NOMO-1 treated with DMSO at 0.1 percent for 48 hours (cell line): ENCODE measurements around the gene HBA1.
"Not testable (repeated sequence)": the region's sequence is repeated elsewhere in the genome, so short reads cannot be mapped to it uniquely, and the experiment has no call there.

Experiments
- DNase-seq: peaks from one replicate; lab custom pipeline; 2025; ENCODE audit not compliant: unreplicated experiment; lab: John Stamatoyannopoulos, UW

HBA1 gene

DNA sequence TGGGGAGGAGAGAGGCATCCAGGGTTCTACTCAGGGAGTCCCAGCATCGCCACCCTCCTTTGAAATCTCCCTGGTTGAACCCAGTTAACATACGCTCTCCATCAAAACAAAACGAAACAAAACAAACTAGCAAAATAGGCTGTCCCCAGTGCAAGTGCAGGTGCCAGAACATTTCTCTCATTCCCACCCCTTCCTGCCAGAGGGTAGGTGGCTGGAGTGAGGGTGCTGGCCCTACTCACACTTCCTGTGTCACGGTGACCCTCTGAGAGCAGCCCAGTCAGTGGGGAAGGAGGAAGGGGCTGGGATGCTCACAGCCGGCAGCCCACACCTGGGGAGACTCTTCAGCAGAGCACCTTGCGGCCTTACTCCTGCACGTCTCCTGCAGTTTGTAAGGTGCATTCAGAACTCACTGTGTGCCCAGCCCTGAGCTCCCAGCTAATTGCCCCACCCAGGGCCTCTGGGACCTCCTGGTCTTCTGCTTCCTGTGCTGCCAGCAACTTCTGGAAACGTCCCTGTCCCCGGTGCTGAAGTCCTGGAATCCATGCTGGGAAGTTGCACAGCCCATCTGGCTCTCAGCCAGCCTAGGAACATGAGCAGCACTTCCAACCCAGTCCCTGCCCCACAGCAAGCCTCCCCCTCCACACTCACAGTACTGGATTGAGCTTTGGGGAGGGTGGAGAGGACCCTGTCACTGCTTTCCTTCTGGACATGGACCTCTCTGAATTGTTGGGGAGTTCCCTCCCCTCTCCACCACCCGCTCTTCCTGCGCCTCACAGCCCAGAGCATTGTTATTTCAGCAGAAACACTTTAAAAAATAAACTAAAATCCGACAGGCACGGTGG, 2.3 kb upstream of the HBA1 start:
- not testable (repeated sequence) for DNase-seq

DNA sequence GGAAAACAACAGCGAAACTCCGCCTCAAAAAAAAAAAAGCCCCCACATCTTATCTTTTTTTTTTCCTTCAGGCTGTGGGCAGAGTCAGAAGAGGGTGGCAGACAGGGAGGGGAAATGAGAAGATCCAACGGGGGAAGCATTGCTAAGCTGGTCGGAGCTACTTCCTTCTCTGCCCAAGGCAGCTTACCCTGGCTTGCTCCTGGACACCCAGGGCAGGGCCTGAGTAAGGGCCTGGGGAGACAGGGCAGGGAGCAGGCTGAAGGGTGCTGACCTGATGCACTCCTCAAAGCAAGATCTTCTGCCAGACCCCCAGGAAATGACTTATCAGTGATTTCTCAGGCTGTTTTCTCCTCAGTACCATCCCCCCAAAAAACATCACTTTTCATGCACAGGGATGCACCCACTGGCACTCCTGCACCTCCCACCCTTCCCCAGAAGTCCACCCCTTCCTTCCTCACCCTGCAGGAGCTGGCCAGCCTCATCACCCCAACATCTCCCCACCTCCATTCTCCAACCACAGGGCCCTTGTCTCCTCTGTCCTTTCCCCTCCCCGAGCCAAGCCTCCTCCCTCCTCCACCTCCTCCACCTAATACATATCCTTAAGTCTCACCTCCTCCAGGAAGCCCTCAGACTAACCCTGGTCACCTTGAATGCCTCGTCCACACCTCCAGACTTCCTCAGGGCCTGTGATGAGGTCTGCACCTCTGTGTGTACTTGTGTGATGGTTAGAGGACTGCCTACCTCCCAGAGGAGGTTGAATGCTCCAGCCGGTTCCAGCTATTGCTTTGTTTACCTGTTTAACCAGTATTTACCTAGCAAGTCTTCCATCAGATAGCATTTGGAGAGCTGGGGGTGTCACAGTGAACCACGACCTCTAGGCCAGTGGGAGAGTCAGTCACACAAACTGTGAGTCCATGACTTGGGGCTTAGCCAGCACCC, 1.2 kb upstream of the HBA1 start:
- no peak for DNase-seq

DNA sequence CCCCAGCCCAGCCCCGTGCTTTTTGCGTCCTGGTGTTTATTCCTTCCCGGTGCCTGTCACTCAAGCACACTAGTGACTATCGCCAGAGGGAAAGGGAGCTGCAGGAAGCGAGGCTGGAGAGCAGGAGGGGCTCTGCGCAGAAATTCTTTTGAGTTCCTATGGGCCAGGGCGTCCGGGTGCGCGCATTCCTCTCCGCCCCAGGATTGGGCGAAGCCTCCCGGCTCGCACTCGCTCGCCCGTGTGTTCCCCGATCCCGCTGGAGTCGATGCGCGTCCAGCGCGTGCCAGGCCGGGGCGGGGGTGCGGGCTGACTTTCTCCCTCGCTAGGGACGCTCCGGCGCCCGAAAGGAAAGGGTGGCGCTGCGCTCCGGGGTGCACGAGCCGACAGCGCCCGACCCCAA, 474 bp upstream of the HBA1 start:
- DNase-seq, result not testable (repeated sequence)

DNA sequence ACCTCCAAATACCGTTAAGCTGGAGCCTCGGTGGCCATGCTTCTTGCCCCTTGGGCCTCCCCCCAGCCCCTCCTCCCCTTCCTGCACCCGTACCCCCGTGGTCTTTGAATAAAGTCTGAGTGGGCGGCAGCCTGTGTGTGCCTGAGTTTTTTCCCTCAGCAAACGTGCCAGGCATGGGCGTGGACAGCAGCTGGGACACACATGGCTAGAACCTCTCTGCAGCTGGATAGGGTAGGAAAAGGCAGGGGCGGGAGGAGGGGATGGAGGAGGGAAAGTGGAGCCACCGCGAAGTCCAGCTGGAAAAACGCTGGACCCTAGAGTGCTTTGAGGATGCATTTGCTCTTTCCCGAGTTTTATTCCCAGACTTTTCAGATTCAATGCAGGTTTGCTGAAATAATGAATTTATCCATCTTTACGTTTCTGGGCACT, 928 bp downstream of the HBA1 start:
- peak; percentile 99 for DNase-seq

DNA sequence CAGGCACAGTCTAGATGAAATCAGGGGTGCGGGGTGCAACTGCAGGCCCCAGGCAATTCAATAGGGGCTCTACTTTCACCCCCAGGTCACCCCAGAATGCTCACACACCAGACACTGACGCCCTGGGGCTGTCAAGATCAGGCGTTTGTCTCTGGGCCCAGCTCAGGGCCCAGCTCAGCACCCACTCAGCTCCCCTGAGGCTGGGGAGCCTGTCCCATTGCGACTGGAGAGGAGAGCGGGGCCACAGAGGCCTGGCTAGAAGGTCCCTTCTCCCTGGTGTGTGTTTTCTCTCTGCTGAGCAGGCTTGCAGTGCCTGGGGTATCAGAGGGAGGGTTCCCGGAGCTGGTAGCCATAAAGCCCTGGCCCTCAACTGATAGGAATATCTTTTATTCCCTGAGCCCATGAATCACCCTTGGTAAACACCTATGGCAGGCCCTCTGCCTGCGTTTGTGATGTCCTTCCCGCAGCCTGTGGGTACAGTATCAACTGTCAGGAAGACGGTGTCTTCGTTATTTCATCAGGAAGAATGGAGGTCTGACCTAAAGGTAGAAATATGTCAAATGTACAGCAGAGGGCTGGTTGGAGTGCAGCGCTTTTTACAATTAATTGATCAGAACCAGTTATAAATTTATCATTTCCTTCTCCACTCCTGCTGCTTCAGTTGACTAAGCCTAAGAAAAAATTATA, 1.6 kb downstream of the HBA1 start:
- no peak for DNase-seq

DNA sequence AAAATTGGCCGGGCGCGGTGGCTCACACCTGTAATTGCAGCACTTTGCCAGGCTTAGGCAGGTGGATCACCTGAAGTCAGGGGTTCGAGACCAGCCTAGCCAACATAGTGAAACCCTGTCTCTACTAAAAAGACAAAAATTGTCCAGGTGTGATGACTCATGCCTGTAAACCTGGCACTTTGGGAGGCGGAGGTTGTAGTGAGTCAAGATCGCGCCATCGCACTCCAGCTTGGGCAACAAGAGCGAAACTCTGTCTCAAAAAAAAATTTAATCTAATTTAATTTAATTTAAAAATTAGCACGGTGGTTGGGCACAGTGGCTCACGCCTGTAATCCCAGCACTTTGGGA, 2.2 kb downstream of the HBA1 start:
- no peak for DNase-seq

DNA sequence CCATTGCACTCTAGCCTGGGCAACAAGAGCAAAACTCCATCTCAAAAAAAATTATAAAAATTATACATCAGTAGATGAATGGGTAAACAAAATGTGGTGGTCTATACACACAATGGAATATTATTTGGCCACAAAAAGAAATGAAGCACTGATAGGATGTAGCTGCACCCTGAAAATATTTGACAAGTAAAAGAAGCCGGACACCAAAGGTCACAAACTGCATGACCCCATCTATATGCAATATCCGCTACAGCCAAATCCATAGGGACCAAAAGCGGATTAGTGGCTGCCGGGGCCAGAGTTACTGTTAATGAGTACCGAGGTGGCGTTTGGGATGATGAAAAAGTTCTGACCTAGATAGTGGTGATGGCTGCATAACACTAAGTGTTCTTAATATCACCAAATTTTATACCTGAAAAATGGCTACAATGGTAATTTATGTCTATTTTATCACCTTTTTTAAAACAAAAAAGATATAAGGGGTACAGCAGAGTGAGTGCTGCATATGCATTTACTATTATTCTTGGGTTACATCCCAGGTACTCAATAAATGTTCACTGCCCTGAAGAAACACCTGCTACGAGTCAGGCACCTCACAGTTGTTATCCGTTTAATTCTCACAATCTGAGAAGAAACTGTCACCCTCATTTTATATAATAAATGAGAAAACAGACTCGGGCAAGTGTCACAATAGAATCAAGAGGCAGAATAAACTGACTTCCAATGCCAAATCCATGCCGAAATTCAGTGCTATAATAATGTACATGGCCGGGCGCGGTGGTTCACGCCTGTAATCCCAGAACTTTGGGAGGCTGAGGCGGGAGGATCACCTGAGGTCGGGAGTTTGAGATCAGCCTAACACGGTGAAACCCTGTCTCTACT, 3.0 kb downstream of the HBA1 start:
- no peak for DNase-seq

DNA sequence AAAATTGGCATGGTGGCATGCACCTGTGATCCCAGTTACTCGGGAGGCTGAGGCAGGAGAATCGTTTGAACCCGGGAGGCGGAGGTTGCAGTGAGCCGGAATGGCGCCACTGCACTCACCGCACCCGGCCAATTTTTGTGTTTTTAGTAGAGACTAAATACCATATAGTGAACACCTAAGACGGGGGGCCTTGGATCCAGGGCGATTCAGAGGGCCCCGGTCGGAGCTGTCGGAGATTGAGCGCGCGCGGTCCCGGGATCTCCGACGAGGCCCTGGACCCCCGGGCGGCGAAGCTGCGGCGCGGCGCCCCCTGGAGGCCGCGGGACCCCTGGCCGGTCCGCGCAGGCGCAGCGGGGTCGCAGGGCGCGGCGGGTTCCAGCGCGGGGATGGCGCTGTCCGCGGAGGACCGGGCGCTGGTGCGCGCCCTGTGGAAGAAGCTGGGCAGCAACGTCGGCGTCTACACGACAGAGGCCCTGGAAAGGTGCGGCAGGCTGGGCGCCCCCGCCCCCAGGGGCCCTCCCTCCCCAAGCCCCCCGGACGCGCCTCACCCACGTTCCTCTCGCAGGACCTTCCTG, 3.7 kb downstream of the HBA1 start, which contains the start of gene HBQ1:
HBQ1 (plus strand) TSS at position 359 of the 575 bp plus-strand sequence; CDS start at position 387, 28 bp downstream.
- no peak for DNase-seq

DNA sequence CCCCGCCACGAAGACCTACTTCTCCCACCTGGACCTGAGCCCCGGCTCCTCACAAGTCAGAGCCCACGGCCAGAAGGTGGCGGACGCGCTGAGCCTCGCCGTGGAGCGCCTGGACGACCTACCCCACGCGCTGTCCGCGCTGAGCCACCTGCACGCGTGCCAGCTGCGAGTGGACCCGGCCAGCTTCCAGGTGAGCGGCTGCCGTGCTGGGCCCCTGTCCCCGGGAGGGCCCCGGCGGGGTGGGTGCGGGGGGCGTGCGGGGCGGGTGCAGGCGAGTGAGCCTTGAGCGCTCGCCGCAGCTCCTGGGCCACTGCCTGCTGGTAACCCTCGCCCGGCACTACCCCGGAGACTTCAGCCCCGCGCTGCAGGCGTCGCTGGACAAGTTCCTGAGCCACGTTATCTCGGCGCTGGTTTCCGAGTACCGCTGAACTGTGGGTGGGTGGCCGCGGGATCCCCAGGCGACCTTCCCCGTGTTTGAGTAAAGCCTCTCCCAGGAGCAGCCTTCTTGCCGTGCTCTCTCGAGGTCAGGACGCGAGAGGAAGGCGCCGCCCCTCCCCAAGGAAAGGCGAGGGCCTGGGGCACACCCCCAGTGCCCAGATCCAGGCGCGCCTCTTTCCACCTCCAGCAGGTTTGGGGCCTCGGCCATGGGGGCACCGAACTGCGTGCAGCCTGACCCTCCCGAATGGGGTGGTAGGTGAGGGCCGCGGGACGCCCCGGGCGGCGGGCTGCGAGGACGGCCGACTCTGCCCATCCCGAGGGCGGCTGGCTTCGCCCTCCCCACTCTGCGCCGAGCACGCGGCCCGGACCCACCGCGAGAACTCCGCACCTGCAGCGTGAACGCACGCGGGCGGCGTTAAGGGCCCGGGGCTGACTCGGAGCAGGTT, 4.4 kb downstream of the HBA1 start:
- DNase-seq, result peak; percentile 71

DNA sequence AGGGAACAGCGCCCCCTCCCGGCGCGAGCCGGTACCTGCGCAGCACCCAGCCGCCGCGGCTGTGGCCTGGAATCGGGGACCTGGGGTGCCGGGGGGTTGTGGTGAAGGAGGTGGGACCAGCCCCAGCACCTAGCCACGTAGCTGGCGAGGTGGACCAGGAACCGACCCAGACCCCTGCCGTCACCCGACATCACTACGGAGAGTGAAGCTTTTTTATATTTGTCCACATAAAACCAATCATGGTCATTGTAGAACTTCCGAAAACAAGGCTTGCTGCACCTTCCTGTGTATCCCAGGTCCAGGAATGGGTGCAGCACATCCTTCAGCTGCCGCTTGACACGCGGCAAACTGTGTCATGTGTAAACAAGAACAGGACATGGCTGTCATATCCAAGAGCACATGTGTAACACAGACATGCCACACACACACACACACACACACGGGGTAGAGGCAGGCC, 5.1 kb downstream of the HBA1 start:
- no peak for DNase-seq

DNA sequence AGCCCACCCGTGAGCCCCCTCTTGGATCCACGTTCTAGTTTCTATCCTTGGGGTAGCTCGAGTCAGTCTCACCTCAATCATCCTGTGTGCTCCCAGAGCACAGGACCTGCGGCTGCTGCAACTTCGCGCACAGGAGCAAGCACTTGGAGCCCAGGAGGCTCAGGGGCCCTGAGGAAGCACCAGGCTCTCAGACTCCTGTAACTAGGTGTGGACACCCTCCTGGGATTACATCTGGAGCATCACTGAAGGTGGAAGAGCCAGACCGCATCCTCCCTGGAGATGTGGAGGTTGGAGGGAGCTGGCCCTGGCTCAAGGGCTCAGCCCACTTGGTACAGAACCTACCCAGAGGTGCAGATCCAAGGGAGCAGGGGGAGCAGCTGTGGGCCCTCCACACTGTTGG, 6.5 kb downstream of the HBA1 start:
- DNase-seq, result no peak

DNA sequence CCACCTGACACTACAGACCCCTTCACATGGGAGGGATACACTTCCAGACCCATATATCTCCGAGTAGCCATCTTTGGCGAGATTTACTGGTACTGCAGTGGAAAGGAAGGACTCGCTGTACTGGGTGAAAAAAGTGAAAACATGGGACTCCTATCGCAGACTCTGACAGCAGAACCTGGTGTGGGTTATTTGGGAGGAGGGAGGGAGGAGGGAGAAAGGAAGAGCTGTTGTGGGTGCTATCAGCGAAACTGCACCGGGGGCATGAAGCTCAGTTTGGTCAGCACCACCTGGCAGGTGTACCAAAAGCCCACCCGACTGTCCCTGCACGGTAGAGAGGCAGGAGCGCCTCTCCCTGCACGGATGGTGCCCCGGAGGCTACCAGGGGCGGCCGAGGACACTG, 8.7 kb downstream of the HBA1 start:
- no peak for DNase-seq

DNA sequence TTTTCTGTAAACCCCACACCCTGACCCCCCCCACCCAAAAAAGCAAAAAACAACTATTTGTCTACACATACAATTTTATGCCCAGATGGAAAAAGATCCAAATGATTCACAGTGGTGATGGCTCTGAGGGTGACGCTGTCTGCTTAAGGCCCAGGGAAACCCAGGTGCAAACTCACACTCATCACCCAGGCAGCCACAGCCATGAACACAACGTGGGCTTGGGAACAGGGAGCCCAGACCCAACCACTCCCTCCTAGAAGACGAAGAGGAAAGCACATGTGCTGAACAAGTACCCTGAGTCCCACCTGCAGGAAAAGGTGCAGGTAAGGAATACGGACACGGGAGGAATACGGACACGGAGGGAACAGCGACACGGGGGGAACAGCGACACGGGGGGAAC, 9.2 kb downstream of the HBA1 start:
- DNase-seq, result no peak

DNA sequence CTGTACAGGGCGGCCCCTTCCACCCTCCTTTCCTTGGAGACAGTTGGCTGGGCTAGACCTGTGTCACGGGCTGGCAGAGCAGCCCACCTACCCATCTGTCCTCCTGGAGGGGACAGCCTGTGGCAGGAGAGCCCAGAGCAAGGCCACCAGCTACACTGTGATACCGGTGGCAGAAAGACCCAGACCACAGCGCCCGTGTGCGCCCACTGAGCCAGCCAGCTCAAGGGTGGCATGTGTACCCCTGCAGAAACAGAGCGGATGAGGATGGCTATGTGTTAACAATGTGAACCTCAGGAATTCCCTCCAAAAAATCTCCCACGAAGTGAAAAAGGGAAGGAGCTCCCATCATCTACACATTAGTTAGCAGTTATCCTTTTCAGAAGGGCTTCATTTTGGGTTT, 10.8 kb downstream of the HBA1 start:
- DNase-seq, result no peak

DNA sequence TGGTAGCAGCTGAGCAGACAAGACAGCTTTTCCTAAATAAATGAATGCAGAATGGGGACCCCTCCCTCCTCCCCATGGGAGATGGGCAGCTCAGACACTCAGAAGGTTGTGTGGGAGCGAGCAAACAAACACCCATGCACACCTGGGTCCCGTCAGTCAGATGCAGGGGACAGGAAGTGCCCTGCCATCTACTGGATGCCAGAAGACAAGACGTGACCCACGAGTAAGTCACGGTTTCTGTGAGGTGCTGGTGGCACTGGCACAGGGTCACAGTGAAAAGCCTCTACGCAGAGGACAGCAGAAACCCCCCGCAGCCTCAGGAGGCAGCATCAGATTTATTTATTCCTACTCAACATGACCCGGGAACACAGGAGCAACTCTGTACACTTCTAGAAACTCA, 12.2 kb downstream of the HBA1 start:
- DNase-seq, result no peak

DNA sequence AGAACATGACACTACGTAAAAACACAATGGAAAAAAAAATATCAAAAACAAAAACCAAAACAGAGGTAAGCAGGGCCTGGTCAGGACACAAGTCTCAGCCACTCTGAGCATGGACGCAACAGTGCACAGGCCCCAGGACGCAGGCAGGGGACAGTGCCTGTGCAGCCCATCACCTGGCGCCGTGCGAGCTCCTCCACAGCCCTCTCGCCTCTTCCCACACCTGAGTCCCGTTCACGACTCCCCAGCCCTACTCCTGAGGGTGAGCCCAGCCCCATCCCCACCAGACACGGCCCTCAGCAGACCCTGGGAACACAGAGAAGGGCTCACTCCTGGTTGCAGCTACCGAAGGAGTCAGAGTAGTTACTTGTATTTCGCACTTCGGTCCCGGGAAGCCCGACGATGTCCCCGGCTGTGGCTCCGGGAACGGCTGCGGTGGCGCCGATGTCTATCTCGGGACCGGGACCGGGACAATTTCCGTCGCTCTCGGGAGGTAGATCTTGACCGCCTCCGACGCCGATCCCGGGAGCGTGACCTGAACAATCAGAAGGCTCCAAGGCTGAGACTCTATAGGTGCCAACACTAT, 13.2 kb downstream of the HBA1 start:
- no peak for DNase-seq

DNA sequence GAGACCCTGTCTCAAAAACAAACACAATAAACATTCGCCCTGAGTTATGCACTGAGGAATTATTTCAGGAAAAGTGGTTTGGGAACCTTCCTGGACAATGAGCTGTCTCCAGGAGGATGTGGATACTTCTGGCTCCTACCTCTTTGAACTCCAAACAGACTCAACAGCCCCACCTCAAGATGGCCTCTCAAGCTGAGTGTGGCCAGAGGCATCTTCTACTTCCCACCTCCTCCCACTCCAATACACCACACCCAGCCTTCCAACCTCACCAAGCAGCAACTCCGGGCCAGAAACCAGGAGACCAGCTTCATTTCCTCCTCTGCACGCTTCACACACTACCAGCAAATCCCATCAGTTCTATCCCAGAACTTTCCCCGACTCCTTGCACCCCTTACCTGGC, 15.4 kb downstream of the HBA1 start:
- no peak for DNase-seq

DNA sequence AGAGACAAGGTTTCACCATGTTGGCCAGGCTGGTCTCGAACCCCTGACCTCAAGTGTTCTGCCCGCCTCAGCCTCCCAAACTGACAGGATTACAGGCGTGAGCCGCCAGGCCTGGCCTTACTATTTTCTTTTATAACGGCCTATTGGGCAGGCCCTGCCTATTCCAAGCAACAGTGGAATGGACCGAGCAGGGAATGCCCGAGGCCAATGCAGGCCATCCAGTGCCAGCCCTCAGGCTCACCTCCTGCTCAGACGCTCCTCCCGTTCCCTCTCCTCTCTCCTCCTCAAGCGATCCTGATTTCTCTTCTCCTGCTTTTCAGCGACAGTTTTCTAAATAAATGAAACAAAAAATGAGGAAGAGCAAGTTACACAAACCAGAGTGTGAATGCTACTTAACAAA, 16.2 kb downstream of the HBA1 start:
- no peak for DNase-seq

DNA sequence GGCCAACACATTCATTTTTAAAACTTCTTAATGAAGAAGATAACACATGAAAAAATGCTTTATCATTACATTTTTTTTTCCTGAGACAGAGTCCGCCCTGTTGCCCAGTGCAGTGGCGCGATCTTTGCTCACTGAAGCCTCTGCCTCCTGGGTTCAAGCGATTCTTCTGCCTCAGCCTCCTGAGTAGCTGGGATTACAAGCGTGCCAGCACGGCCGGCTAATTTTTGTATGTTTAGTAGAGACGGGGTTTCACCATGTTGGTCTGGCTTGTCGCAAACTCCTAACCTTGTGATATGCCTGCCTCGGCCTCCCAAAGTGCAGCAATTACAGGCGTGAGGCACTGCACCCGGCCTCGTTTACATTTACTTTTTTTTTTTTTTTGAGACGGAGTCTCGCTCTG, 17.0 kb downstream of the HBA1 start:
- no peak for DNase-seq
